Stimulated activated CD4-positive, alpha-beta T cell treated with anti-CD3 and anti-CD28 coated beads, TNF-alpha, amount 100 ng/mL, for 1 hour (primary cell): Measurements from ENCODE around the gene NELFE.

Experiments used
- DNase-seq, 3 donors: peaks; one replicate each; pipeline ENCODE4 v3.0.0-alpha.2; 2020; ENCODE audit warnings: low read depth in 3 of 3, low spot score in 1 of 3

Gene NELFE

DNA sequence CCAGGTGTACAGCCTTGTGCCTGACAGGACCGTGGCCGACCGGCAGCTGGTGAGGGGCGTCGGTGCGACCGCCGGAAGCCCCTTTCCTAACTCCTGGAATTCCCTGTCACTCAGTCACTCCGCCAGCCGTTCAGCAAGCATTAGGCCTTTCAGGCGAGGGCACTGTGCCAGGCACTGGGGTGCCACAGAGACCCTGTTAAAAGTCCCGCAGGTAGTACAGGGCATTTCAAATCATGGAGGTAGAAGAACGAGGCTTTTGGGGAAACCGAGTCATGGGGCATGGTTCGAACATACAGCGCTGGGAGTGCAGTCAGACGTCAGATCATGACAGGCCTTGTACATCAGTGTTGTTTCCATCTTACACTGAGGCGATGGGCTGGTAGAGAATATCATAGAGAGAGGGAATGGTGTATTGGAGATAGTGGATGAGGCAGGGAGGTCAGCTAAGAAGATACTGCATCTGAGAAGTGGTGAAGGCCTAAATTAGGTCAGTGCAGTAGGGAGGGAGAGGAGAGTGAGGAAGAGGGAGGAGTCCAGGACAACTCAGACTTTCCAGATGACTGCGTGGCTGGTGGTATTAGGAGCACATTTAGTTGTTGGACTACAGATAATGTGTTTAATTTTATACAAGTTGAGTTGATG is 14.1 kb upstream of the NELFE start:
- DNase-seq: no peak

DNA sequence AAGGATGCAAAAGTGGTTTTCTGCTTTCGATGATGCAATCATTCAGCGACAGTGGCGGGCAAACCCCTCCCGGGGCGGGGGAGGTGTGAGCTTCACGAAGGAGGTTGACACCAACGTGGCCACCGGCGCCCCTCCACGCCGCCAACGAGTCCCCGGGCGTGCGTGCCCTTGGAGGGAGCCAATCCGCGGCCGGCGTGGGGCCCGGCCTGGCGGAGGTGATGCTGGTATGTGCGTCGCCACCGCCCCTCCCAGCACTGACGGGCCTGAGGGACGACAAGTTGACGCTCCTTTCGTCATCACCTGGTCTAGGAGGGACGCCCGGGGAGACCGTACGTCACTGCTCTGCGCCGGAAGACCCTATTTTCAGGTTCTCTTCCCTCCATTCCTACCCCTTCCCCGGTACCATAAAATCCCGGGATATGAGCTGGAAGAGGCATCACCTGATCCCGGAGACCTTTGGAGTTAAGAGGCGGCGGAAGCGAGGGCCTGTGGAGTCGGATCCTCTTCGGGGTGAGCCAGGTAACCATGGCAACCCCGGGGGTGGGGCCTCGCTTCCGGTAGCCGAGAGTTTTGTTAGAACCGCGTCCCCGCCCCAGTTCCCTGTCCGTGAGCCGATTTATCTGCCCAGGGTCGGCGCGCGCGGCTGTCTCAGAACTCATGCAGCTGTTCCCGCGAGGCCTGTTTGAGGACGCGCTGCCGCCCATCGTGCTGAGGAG is 13.4 kb upstream of the NELFE start, which contains the start of gene DXO:
Gene DXO (minus strand): TSS at position 146 of the 716 bp plus-strand sequence. CDS start 463 bp downstream, outside the sequence.
- DNase-seq: peak; percentile 88 to 90 (median 90)

DNA sequence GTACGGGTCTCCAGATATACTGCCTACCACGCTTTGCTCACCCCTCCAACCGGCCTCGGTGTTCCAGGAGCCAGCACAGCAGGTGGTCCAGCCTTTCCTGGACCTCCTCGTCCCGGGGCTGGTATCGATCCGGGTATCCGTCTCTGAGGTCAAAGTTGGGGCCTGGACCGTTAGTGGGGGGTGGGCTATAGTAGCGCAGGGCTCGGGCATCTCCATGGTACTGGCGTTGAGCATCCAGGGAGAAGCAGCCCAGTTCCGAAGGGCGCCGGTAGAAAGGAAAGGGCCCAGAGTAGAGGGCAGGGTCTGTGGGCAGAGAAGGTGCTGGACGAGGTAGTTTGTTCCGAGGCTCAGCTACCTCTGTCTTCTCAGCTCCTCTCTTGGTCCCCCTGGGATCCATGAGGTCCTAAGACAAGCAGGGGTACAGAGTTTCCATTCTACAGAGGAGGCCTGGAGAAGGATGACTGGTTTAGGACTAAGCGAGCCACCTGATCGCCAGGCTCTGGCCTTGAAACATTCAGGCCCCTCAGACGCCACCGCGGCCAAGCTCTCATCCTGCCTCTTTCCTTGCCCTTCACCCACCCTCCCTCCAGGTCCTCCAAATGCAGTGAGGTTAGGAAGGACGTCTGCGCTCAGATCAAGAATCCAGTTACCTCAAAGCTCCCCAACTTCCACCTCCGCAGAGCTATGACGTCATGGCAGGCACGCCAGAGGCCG is 12.7 kb upstream of the NELFE start:
- no peak for DNase-seq

DNA sequence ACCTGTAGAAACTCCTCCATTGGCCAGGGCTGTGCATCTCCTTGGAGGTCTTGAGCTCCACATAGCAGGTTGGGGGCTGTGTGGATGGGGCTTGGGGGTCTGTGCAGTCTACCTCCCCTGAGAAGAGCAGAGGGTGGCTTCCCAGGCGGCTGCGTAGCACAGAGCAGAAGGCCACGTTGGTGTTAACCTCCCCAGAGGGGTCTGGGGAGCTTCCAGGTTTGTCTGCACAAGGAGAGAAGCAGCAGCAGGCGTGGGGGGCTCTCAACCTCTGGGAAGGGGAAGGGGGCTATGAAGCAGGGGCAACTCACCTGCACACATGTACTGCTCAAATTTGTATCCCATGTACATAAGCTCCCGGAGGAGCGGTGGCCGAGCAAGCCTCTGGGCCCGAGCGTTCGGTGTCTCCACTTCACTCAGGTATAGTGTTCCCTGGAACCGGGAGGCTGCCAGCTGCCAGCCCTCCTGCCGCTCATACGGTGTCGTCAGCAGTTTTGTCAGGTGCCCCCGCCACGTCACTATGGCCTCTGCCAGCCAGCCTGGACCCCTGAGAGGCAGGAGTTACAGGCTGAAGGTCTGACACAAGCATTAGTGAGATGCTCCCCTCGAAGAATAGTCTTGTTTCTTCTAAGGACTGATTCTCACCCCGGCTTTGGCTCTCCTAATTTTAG is 12.0 kb upstream of the NELFE start:
- DNase-seq: no peak

DNA sequence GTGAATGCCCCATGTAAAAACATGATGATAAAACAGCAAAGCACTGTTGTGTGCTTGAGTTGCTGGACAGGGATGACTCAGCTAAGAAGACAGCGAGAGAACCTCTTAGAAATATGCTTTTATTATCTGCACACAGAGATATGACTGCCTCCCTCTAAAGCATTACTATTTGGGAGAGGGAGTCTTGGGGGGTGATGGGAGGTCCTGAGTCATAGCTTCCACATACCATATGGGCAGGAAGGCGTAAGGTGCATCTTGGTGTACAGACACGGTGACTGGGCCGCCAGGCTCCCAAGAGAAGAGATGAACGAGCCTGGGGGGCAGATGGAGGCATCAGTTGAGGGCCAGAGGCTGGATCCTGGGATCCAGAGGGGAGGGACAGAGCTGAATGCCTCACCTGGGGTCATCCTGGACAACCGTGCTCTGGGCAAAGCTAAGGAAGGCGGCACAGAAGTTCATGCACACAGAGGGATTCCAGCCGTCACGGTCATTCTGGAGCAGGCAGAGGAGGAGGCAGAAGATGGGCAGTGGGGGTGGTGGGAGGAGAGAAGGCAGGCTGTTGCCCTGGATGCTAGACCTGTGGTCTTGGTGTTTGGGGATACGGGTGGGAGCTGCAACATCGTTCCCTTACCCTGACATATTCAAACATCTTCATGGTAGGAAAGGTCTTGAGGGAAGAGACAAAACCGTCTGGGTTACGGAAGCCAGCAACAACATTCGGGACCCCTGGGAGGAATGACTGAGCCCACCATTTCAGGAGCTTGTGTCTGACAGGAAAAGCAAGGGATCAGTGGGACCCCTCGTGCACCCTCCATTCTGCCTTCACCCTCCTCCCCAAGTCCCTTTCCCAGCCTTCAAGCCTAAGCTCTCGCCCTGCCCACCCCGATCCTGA is 11.2 kb upstream of the NELFE start:
- DNase-seq: no peak

DNA sequence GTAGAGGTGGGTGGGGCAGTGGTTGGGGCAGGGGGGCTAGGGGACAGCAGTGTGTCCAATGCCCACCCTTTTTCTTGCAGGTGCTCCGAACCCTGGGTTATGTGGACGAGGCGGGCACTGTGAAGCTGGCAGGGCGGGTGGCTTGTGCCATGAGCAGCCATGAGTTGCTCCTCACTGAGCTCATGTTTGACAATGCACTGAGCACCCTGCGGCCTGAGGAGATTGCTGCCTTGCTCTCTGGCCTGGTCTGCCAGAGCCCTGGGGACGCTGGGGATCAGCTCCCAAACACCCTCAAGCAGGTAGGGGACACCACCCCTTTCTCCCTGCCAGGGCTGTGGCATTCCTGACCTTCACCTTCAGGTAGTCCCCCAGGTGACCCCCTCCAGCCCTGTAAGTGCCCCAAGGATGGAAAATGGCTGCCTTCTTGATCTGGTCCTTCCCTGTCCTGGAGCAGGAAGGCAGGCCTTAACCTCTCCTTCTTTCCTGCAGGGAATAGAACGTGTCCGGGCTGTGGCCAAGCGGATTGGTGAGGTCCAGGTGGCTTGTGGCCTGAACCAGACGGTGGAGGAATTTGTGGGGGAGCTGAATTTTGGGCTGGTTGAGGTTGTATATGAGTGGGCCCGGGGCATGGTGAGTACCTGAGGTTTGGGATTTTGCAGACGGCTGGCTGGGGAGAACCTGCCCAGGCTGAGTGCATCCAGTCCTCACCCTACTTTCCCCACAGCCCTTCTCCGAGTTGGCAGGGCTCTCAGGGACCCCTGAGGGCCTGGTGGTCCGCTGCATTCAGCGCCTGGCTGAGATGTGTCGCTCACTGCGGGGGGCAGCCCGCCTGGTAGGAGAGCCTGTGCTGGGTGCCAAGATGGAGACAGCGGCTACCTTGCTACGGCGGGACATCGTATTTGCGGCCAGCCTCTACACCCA is 10.3 kb upstream of the NELFE start:
- DNase-seq: no peak

DNA sequence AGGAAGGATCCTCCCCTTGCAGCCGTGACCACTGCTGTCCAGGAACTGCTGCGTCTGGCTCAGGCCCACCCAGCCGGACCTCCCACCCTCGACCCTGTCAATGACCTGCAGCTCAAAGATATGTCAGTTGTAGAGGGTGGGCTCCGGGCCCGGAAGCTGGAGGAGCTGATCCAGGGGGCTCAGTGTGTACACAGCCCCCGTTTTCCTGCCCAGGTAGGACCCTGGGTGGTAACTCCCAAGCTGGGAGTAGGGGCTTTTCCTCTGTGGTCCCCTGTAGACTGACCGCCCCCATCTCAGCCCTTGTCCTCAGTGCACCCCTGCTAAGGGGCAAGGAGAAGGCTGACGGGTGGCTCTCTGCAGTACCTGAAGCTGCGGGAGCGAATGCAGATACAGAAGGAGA is 9.6 kb upstream of the NELFE start:
- DNase-seq: no peak

DNA sequence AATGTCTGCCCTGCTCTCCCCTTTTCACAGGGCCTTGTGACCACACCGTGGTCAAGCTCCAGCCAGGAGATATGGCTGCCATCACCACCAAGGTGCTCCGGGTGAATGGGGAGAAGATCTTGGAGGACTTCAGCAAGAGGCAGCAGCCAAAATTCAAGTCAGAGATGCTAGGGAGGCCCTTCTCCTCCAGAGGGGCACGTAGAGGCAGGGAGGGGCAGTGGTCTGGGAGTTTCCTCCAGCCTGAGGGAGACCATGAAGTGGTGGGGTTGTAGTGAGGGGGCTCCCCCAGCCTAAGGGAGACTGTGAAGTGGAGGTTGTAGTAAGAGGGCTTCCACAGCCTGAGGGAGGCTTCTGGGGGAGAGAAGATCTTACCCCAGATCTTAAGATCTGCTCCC is 9.2 kb upstream of the NELFE start:
- DNase-seq: no peak

DNA sequence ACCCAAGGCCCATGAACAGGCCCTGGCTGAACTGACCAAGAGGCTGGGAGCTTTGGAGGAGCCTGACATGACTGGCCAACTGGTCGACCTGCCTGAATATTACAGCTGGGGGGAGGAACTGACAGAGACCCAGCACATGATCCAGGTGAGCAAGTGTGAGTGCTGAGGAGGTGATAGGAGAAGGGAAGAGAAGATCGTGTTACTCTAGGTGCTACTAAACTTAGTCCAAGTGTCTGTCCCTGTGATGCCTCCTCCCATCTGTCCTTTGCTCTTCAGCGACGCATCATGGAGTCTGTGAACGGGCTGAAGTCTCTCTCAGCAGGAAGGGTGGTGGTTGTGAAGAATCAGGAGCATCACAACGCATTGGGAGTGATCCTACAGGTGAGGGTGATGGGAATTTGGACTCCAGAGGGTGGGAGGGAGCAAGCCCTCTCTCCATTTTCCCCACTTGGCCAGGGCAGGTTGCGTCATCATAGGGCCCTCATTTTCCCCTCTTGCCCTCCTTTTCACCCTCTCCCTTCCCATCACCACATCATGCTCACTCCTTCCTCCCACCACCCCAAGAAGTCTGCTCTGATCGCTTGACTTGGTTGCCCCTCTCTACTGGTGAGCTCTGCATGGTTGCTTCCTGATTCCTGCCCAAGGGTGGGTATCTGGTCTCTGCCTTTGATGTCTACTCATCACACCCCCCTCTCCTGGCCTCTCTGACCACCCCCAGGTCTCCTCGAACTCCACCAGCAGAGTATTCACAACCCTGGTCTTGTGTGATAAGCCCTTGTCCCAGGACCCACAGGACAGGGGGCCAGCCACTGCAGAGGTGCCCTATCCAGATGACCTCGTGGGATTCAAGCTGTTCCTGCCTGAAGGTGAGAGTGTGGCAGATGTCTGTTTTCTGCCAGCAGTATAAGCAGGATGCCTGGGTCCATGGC is 8.5 kb upstream of the NELFE start:
- DNase-seq: no peak

DNA sequence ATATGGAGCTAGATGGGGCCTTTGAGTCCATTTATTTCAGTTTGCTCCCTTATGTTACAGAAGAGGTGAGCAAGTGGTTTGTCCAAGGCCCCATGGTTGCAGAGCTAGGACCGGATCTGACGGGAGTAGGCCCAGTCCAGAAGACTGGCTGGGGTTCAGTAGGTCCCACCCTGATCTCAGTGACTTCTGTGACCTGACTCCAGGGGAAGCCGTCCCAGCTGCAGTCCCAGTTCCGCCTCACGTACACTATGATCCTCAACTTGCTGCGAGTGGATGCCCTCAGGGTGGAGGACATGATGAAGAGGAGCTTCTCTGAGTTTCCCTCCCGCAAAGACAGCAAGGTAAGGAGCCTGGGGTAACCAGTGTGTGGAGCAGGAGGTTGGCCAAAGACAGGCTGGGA is 7.7 kb upstream of the NELFE start:
- no peak for DNase-seq

DNA sequence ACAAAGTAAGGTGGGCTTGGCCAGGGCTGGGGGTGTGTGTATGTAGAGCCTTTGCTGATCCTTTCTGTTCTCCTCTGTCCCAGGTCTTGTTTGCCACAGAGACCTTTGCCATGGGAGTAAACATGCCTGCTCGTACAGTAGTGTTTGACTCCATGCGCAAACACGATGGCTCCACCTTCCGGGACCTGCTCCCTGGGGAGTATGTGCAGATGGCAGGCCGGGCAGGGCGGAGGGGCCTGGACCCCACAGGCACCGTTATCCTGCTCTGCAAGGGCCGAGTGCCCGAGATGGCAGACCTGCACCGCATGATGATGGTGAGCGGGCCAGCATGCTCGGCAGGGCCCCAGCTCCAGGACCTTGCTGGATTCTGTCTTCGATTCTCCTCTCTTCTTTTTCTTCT is 6.9 kb upstream of the NELFE start:
- no peak for DNase-seq

DNA sequence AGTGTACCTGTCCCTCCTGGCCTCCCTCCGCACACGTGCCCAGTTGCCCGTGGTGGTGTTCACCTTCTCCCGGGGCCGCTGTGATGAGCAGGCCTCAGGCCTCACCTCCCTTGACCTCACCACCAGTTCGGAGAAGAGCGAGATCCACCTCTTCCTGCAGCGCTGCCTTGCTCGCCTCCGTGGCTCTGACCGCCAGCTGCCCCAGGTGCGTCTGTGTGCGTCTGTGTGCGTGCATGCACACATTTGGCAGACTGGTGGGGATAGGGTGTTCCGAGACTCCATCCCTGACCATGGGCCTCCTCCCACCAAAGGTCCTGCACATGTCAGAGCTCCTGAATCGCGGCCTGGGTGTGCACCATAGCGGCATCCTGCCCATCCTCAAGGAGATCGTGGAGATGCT is 5.2 kb upstream of the NELFE start:
- DNase-seq: no peak

DNA sequence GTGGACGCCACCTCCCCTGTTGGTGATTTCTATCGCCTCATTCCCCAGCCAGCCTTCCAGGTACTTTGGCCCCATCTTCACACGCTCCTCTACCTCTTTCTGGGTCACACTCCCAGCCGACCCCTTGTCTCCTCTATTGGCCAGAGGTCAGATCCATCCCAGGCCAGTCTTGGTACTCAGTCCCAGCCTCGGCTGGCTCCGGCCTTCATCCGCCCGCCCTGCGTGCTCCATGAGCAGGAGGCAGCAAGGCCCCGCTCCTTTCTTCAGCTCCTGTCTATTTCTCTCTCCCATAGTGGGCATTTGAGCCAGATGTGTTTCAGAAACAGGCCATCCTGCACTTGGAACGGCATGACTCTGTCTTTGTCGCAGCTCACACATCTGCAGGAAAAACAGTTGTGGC is 2.8 kb upstream of the NELFE start:
- no peak for DNase-seq

DNA sequence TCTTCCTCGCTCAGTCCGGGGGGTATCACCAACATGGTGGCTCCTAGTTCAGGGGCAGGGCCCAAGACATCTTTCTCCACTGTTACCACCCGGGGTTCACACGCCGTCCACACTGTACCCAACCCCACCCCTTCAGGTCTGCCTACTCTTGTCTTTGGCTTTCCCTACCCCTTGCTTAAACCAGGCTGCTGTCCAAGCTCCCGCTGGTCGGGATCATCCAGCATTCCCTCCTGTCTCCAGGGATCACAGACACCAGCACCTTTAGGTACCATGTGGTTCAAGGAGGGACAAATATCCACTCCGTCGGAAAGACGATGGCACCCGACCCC is 395 bp downstream of the NELFE start:
- no peak for DNase-seq

DNA sequence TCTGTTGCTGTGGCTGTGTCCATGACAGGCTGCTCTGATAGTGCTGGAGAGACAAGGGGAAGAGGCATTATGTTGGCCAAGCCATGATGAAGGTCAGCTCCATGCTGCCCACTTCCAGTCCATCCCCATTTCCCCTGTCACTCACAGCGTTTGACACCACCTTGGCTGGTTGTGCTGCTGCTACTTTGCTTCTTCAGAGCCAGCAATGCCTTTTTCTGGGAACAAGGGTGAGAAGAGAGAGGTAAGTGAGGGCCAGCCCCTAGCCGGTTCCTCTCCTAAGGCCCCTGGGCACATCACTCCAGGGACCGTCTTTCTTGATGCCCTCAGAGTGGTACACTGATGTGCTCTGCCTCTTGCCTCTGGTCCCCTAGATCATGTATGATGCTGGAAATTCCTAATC is 2.0 kb downstream of the NELFE start:
- no peak for DNase-seq

DNA sequence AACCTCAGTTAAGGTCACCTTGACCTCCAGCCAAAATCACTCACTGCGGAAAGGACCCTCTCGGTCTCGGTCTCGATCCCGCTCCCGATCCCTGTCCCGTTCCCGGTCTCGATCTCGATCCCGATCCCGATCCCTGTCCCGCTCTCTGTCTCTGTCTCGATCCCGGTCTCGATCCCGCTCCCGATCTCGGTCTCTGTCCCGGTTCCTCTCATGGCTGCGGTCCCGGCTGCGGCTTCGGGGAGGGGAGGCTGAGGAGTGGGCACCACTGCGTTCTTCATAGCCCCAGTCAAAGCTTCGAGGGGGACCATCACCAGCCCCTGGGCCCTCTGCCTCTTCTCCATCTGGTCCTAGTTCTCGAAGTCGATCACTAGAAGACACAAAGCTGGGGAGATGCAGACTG is 4.3 kb downstream of the NELFE start:
- no peak for DNase-seq

DNA sequence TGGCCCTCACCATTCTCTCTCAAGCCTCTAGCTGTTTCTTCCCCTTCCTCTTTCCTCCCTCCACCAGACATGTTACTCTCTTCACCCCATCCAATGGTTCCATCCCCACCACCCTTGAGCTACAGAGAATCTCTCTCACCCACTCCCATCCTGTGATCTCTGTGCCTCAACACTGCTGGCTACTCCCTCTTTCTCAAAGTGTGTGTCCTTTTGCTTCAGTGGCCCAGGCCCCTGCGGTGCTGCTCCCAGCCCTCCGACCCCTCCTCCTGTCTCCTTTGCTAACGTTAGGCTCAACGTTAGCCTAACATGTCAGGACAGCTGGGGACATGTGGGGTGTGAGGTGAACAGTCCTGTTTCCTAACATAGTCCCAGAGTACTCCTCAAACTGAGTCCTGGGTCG is 5.9 kb downstream of the NELFE start:
- no peak for DNase-seq

DNA sequence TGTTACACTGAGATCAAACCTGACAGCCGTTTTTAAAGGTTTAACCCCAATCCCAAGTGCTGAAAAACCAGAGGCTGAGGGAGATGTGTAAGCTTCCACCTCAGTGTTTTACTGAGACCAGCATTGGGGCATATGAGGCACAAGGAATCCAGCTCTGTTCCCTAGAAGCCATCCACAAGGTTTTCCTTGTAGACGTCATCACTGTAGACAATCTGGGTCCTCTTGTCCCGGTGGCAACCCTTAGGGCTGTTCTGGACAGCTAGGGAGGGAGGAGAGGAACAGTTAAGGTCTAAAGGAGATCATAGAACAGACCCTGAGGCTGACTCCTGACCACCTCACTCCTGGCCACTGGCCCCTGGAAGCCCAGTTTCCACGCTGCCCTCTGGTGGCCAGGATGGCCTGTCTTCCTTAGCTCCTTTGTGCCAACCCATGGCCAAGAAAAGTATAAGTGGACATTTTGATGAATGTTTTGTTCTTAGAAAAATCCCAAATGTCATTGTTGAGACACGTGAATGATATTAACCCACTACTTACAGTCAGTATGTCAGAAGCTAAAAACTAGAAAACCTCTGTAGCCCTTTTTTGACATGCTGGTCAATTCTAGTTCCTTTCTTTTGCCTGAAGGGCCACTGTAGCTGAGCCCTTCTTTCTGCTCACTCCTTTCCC is 6.5 kb downstream of the NELFE start:
- DNase-seq: no peak
